ENCODE results near the gene C9orf153.

Gene C9orf153

DNA sequence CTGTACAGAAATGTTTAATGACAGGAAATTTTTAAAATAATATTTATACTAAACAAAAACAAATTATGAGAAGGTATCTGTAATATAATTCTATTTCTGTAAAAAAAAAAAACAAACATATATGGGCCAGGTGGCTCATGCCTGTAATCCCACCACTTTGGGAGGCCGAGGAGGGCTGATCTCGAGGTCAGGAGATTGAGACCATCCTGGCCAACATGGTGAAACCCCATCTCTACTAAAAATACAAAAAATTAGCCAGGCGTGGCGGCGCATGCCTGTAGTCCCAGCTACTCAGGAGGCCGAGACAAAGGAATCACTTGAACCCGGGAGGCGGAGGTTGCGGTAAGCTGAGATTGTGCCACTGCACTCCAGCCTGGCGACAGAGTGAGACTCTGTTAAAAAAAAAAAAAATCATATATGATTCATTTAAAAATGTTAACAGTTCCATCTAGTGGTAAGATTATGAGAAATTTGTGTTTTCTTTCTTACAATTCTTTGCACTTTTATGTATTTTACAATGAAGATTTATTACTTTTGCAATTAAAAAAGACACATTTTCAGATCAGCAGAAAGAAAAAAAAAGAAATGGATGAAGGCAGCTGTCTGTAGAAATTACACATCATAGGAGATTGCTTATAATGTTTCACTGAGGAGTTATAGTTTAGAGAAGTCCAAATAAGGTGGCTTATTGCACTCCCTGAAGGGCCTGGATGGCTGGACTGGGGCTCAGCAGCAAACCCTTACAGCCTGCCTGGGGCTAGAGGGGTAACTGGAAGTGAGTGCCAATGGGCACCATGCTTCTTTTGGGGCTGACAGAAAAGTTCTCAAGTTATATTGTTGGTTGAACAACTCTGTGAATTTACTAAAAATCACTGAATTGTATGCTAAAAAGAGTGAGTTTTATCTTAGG is 20.3 kb downstream of the C9orf153 start:
- Histone ChIP-seq H4K20me1 (ENCODE audit: insufficient read depth, low read length) (no peaks in the 10 kb centered on the region), H2AFZ (ENCODE audit: low read length) (no peak overlapping the region), H3K27me3 (ENCODE audit: insufficient read depth, low read length) (no peaks in the 10 kb centered on the region), H3K79me2 (ENCODE audit: insufficient read depth, low read length) (no peaks in the 10 kb centered on the region), H3K9me2 (ENCODE audit: low read depth, low read length) (no peaks in the 10 kb centered on the region), H3K4me2 (ENCODE audit: low read length) (no peak overlapping the region), H3K9me3 (ENCODE audit: low read length) (no peaks in the 10 kb centered on the region), H3K9ac (ENCODE audit: low read length) (no peak overlapping the region), H3K27ac (ENCODE audit: low read depth, low read length, poor library complexity, severe bottlenecking) (no peak overlapping the region), H3K36me3 (ENCODE audit: insufficient read depth, low read length) (no peaks in the 10 kb centered on the region), H3K4me1 (ENCODE audit: insufficient read depth, low read length, severe bottlenecking) (no peaks in the 10 kb centered on the region), H3K4me3 (ENCODE audit: low read depth, low read length, poor library complexity, severe bottlenecking) (no peak overlapping the region), H3F3A (ENCODE audit: insufficient read depth, low read length) (no peaks in the 10 kb centered on the region)
- TF ChIP-seq, protein P1, sequence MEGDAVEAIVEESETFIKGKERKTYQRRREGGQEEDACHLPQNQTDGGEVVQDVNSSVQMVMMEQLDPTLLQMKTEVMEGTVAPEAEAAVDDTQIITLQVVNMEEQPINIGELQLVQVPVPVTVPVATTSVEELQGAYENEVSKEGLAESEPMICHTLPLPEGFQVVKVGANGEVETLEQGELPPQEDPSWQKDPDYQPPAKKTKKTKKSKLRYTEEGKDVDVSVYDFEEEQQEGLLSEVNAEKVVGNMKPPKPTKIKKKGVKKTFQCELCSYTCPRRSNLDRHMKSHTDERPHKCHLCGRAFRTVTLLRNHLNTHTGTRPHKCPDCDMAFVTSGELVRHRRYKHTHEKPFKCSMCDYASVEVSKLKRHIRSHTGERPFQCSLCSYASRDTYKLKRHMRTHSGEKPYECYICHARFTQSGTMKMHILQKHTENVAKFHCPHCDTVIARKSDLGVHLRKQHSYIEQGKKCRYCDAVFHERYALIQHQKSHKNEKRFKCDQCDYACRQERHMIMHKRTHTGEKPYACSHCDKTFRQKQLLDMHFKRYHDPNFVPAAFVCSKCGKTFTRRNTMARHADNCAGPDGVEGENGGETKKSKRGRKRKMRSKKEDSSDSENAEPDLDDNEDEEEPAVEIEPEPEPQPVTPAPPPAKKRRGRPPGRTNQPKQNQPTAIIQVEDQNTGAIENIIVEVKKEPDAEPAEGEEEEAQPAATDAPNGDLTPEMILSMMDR (IDR thresholded peaks at IDR 0.05; ENCODE audit: low read length), result no peak; the same call in 1 of the 2 replicates
- no peak for TF ChIP-seq EZH2 (IDR thresholded peaks at IDR 0.05; ENCODE audit: borderline replicate concordance, low read length)

DNA sequence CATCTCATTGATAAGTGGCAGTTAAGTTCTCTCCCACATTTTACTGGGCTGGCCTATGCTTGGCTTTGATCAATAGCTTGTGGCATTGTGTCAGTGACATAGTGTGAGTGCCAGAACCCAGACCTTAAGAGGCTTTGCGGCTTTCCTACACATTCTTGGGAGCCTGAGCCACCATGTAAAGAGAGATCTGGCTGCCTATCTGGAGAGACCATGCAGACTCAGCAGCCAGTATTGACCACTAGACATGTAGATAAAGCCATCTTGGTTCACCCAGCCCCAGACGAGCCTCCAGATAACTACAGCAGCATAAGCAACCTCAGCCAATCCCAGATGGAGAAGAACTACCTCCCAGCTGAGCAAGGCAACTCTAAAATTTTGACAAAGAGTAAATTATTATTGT is 28.6 kb downstream of the C9orf153 start:
- TF ChIP-seq, protein P1 (IDR thresholded peaks at IDR 0.05; ENCODE audit: low read length), result no peak
- no peak for TF ChIP-seq EZH2 (IDR thresholded peaks at IDR 0.05; ENCODE audit: borderline replicate concordance, low read length)
- no peaks in the 10 kb centered on the region for H3K9me3 ChIP-seq (ENCODE audit: low read length)
- H4K20me1 ChIP-seq (ENCODE audit: insufficient read depth, low read length), result no peaks in the 10 kb centered on the region
- no peak overlapping the region for H3K27ac ChIP-seq (ENCODE audit: low read depth, low read length, poor library complexity, severe bottlenecking)
- no peaks in the 10 kb centered on the region for H3K36me3 ChIP-seq (ENCODE audit: insufficient read depth, low read length)
- H3K9me2 ChIP-seq (ENCODE audit: low read depth, low read length), result no peaks in the 10 kb centered on the region
- H3K27me3 ChIP-seq (ENCODE audit: insufficient read depth, low read length), result peaks cover 7% of the 10 kb centered on the region
- H3K4me3 ChIP-seq (ENCODE audit: low read depth, low read length, poor library complexity, severe bottlenecking), result no peak overlapping the region
- H3K9ac ChIP-seq (ENCODE audit: low read length), result no peak overlapping the region
- H2AFZ ChIP-seq (ENCODE audit: low read length), result no peak overlapping the region
- no peaks in the 10 kb centered on the region for H3K4me1 ChIP-seq (ENCODE audit: insufficient read depth, low read length, severe bottlenecking)
- no peak overlapping the region for H3K4me2 ChIP-seq (ENCODE audit: low read length)
- no peaks in the 10 kb centered on the region for H3F3A ChIP-seq (ENCODE audit: insufficient read depth, low read length)
- H3K79me2 ChIP-seq (ENCODE audit: insufficient read depth, low read length), result no peaks in the 10 kb centered on the region

DNA sequence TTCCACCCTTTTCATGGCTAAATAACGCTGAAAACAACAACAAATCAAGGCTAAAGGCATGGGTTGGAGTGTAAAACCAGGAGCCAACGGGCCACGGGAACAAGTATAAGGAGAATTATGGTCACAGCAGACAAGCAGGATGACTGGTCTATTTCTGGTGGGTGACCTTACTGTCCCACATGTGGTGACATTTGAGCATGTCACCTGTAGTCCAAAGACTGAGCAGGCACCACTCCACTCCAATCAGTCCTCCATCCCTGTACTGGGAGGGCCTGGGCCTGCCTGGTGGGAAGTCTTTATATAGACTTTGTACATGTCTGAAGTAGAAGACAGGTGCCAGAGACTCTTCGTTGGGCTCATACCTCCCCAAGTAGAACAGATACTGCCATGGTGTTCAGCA is 36.8 kb downstream of the C9orf153 start:
- H4K20me1 ChIP-seq (ENCODE audit: insufficient read depth, low read length), result no peaks in the 10 kb centered on the region
- H3F3A ChIP-seq (ENCODE audit: insufficient read depth, low read length), result no peaks in the 10 kb centered on the region
- H3K27me3 ChIP-seq (ENCODE audit: insufficient read depth, low read length), result no peaks in the 10 kb centered on the region
- H3K79me2 ChIP-seq (ENCODE audit: insufficient read depth, low read length), result no peaks in the 10 kb centered on the region
- no peak for TF ChIP-seq EZH2 (IDR thresholded peaks at IDR 0.05; ENCODE audit: borderline replicate concordance, low read length)
- TF ChIP-seq, protein P1 (IDR thresholded peaks at IDR 0.05; ENCODE audit: low read length), result no peak
- H3K9me3 ChIP-seq (ENCODE audit: low read length), result no peaks in the 10 kb centered on the region
- no peak overlapping the region for H3K4me3 ChIP-seq (ENCODE audit: low read depth, low read length, poor library complexity, severe bottlenecking)
- no peak overlapping the region for H3K27ac ChIP-seq (ENCODE audit: low read depth, low read length, poor library complexity, severe bottlenecking)
- no peak overlapping the region for H2AFZ ChIP-seq (ENCODE audit: low read length)
- no peaks in the 10 kb centered on the region for H3K36me3 ChIP-seq (ENCODE audit: insufficient read depth, low read length)
- no peak overlapping the region for H3K4me2 ChIP-seq (ENCODE audit: low read length)
- no peak overlapping the region for H3K9ac ChIP-seq (ENCODE audit: low read length)
- H3K9me2 ChIP-seq (ENCODE audit: low read depth, low read length), result no peaks in the 10 kb centered on the region
- no peaks in the 10 kb centered on the region for H3K4me1 ChIP-seq (ENCODE audit: insufficient read depth, low read length, severe bottlenecking)
